Osteoblast (primary cell): ENCODE results near the gene RNLS. TPM values are rescaled to one million over a fixed set of nuclear protein-coding genes. Genes with fewer than 3 reads are reported as not detected.
A peak's percentile ranks its signal among the peaks of the same experiment; 100 is the strongest.

Experiments used
- DNase-seq: peaks from one replicate; pipeline ENCODE4 v3.0.0; 2011; ENCODE audit warnings: low spot score, mixed read lengths; ENCODE audit not compliant: insufficient read length; ENCODE audit errors: missing footprints
- H2AFZ ChIP-seq: 2 replicates; pipeline ENCODE4 v1.6.0; 2011; ENCODE audit warnings: mild to moderate bottlenecking, low read length
- H3K27ac ChIP-seq: 2 replicates; pipeline ENCODE4 v1.5.1; 2011; ENCODE audit warnings: mild to moderate bottlenecking, low read depth, low read length, moderate library complexity
- H3K27me3 ChIP-seq: 2 replicates; pipeline ENCODE4 v1.6.0; 2012; ENCODE audit warnings: mild to moderate bottlenecking, control low read depth, inconsistent platforms, low read length, moderate library complexity; ENCODE audit not compliant: insufficient read depth
- H3K36me3 ChIP-seq: 2 replicates; pipeline ENCODE4 v1.5.1; 2011; ENCODE audit warnings: mild to moderate bottlenecking, low read length, control low read depth, moderate library complexity; ENCODE audit not compliant: insufficient read depth
- H3K4me1 ChIP-seq: 2 replicates; pipeline ENCODE4 v1.5.1; 2011; ENCODE audit warnings: mild to moderate bottlenecking, low read length, control low read depth, moderate library complexity; ENCODE audit not compliant: insufficient read depth
- H3K4me2 ChIP-seq: 2 replicates; pipeline ENCODE4 v1.6.0; 2011; ENCODE audit warnings: mild to moderate bottlenecking, low read length; ENCODE audit not compliant: insufficient read depth
- H3K4me3 ChIP-seq: fragments of 200-600 bp; sonication (generic); 3 replicates; pipeline ENCODE4 v1.5.1; 2012; ENCODE audit warnings: mild to moderate bottlenecking, low read length, inconsistent platforms; ENCODE audit not compliant: insufficient read depth
- H3K79me2 ChIP-seq: 2 replicates; pipeline ENCODE4 v1.6.0; 2012; ENCODE audit warnings: mild to moderate bottlenecking, low read length, control low read depth, inconsistent platforms; ENCODE audit not compliant: insufficient read depth
- H3K9me3 ChIP-seq: 2 replicates; pipeline ENCODE4 v1.5.1; 2011; ENCODE audit warnings: low read depth, low read length, control low read depth
- H4K20me1 ChIP-seq: 2 replicates; pipeline ENCODE4 v1.6.0; 2012; ENCODE audit warnings: mild to moderate bottlenecking, low read length, control low read depth; ENCODE audit not compliant: insufficient read depth
- CTCF ChIP-seq: IDR thresholded peaks from 2 replicates; pipeline ENCODE4 v1.5.1; 2011; ENCODE audit warnings: mild to moderate bottlenecking, low read depth, low read length, moderate library complexity; ENCODE audit errors: extremely low read depth
- total RNA-seq: library from RNA; depleted of rRNA; stranded (reverse); fragments of >200 nt; gene quantifications from 2 replicates; pipeline ENCODE4 v1.2.3, GENCODE V29; 2012

Gene RNLS
- total RNA-seq, 1 donor = 22.4 TPM

- no peak overlapping the region for H3K27ac ChIP-seq
- H4K20me1 ChIP-seq = no peaks in the 10 kb centered on the region
- H3K4me2 ChIP-seq = no peak overlapping the region
- peaks cover 24% of the 10 kb centered on the region for H3K4me1 ChIP-seq
- no peak overlapping the region for H3K4me3 ChIP-seq
- H3K36me3 ChIP-seq = no peaks in the 10 kb centered on the region
- no peak overlapping the region for H2AFZ ChIP-seq
- H3K9me3 ChIP-seq = no peaks in the 10 kb centered on the region
- no peak for TF ChIP-seq CTCF
- H3K27me3 ChIP-seq = no peaks in the 10 kb centered on the region
- no peak for DNase-seq
- no peaks in the 10 kb centered on the region for H3K79me2 ChIP-seq
These were observed 27.8 kb downstream of the RNLS start for GRCh38 chr10:88555190-88555908.

- Histone ChIP-seq H3K4me2 (no peak overlapping the region), H3K4me1 (peaks cover 21% of the 10 kb centered on the region), H3K79me2 (no peaks in the 10 kb centered on the region), H4K20me1 (no peaks in the 10 kb centered on the region), H3K27me3 (no peaks in the 10 kb centered on the region), H3K27ac (no peak overlapping the region), H3K9me3 (no peaks in the 10 kb centered on the region), H2AFZ (no peak overlapping the region), H3K36me3 (no peaks in the 10 kb centered on the region), H3K4me3 (no peak overlapping the region)
- TF ChIP-seq CTCF = peak; percentile 92
- DNase-seq = no peak
These were observed 29.9 kb downstream of the RNLS start for GRCh38 chr10:88553116-88553752.

GRCh38 chr10:88551246-88551645 lies 31.9 kb downstream of the RNLS start:
- H3K4me2 ChIP-seq = no peak overlapping the region
- no peaks in the 10 kb centered on the region for H3K27me3 ChIP-seq
- no peak overlapping the region for H3K27ac ChIP-seq
- no peak for TF ChIP-seq CTCF
- DNase-seq = no peak
- H3K4me3 ChIP-seq = no peak overlapping the region
- H3K4me1 ChIP-seq = peaks cover 5% of the 10 kb centered on the region
- H3K79me2 ChIP-seq = no peaks in the 10 kb centered on the region
- no peaks in the 10 kb centered on the region for H3K9me3 ChIP-seq
- H4K20me1 ChIP-seq = no peaks in the 10 kb centered on the region
- H3K36me3 ChIP-seq = no peaks in the 10 kb centered on the region
- no peak overlapping the region for H2AFZ ChIP-seq

- H3K27me3 ChIP-seq = no peaks in the 10 kb centered on the region
- H3K9me3 ChIP-seq = no peaks in the 10 kb centered on the region
- no peak overlapping the region for H2AFZ ChIP-seq
- no peaks in the 10 kb centered on the region for H3K79me2 ChIP-seq
- no peak overlapping the region for H3K4me2 ChIP-seq
- no peak overlapping the region for H3K4me3 ChIP-seq
- DNase-seq = no peak
- H3K36me3 ChIP-seq = no peaks in the 10 kb centered on the region
- no peaks in the 10 kb centered on the region for H3K4me1 ChIP-seq
- H4K20me1 ChIP-seq = no peaks in the 10 kb centered on the region
- no peak for TF ChIP-seq CTCF
- H3K27ac ChIP-seq = no peak overlapping the region
These were observed 36.6 kb downstream of the RNLS start for GRCh38 chr10:88546497-88546896.
